GM12878 (cell line): ENCODE measurements around the gene ZNF837. TPM values are rescaled to one million over a fixed set of nuclear protein-coding genes. Genes with fewer than 3 reads are reported as not detected.
A peak's percentile ranks its signal among the peaks of the same experiment; 100 is the strongest.

Source experiments
- BCL3 ChIP-seq: IDR thresholded peaks from 2 replicates; pipeline ENCODE4 v1.6.1; 2011; ENCODE audit warnings: borderline replicate concordance, low read depth, mild to moderate bottlenecking, moderate library complexity, low read length; ENCODE audit not compliant: insufficient read depth, poor library complexity, severe bottlenecking
- CBX3 ChIP-seq: fragments of 200-600 bp; sonication (generic); IDR thresholded peaks from 2 replicates; pipeline ENCODE4 v1.6.1; 2016; ENCODE audit warnings: low read depth, borderline replicate concordance
- CBX5 ChIP-seq: sonication (generic); IDR thresholded peaks from 2 replicates; pipeline ENCODE4 v1.6.1; 2016; ENCODE audit warnings: low read depth, moderate library complexity, mild to moderate bottlenecking, inconsistent platforms
- CHD1 ChIP-seq: IDR thresholded peaks from 2 replicates; pipeline ENCODE4 v1.6.1; 2012; ENCODE audit warnings: low read depth, low read length, improper control_type of control experiment
- CREB1 ChIP-seq: IDR thresholded peaks from 2 replicates; pipeline ENCODE4 v1.6.1; 2012; ENCODE audit warnings: low read depth, mild to moderate bottlenecking, inconsistent platforms
- E2F4 ChIP-seq: IDR thresholded peaks from 2 replicates; pipeline ENCODE4 v1.6.1; 2012; ENCODE audit warnings: low read depth, low read length, improper control_type of control experiment
- ESRRA ChIP-seq: IDR thresholded peaks from 2 replicates; pipeline ENCODE4 v1.6.1; 2012; ENCODE audit warnings: mild to moderate bottlenecking, low read length, improper control_type of control experiment
- IKZF1 ChIP-seq: fragments of 450-650 bp; conservative IDR thresholded peaks from 2 replicates; pipeline ENCODE4 v1.6.1; 2017; ENCODE audit warnings: antibody characterized with exemption, mild to moderate bottlenecking
- KLF5 ChIP-seq: fragments of 450-650 bp; IDR thresholded peaks from 2 replicates; pipeline ENCODE4 v1.6.1; 2014; ENCODE audit warnings: mild to moderate bottlenecking; ENCODE audit not compliant: partially characterized antibody
- LARP7 ChIP-seq: fragments of 450-650 bp; IDR thresholded peaks from 2 replicates; pipeline ENCODE4 v1.6.1; 2017; ENCODE audit warnings: mild to moderate bottlenecking
- NFXL1 ChIP-seq: fragments of 450-650 bp; IDR thresholded peaks from 2 replicates; pipeline ENCODE4 v1.6.1; 2017; ENCODE audit warnings: antibody characterized with exemption, mild to moderate bottlenecking, borderline replicate concordance
- NFYA ChIP-seq: IDR thresholded peaks from 2 replicates; pipeline ENCODE4 v1.6.1; 2011; ENCODE audit warnings: low read depth, mild to moderate bottlenecking, low read length, improper control_type of control experiment, borderline replicate concordance
- PRDM15 ChIP-seq: fragments of 450-650 bp; formaldehyde crosslinking; IDR thresholded peaks from 2 replicates; pipeline ENCODE4 v1.4.0; 2020; ENCODE audit warnings: mild to moderate bottlenecking, moderate library complexity
- SMC3 ChIP-seq: IDR thresholded peaks from 2 replicates; pipeline ENCODE4 v1.6.1; 2011; ENCODE audit warnings: low read length, improper control_type of control experiment, borderline replicate concordance
- SP1 ChIP-seq: IDR thresholded peaks from one replicate; pipeline ENCODE4 v1.6.1; 2011; ENCODE audit warnings: low read depth, low read length
- STAT1 ChIP-seq: fragments of 450-650 bp; conservative IDR thresholded peaks from 2 replicates; pipeline ENCODE4 v1.6.1; 2014; ENCODE audit warnings: antibody characterized with exemption, mild to moderate bottlenecking
- SUZ12 ChIP-seq: fragments of 200-600 bp; sonication (generic); IDR thresholded peaks from one replicate; pipeline ENCODE4 v1.6.1; 2018; ENCODE audit warnings: antibody characterized with exemption, mild to moderate bottlenecking; ENCODE audit not compliant: unreplicated experiment
- TARDBP ChIP-seq: IDR thresholded peaks from 2 replicates; pipeline ENCODE4 v1.6.1; 2016; ENCODE audit warnings: borderline replicate concordance
- ZBED1 ChIP-seq: IDR thresholded peaks from 2 replicates; pipeline ENCODE4 v1.6.1; 2016; ENCODE audit warnings: borderline replicate concordance
- ZBTB4 ChIP-seq: fragments of 450-650 bp; formaldehyde crosslinking; IDR thresholded peaks from 2 replicates; pipeline ENCODE4 v1.4.0; 2022; ENCODE audit warnings: mild to moderate bottlenecking, moderate library complexity
- ZNF207 ChIP-seq: fragments of 450-650 bp; IDR thresholded peaks from 2 replicates; pipeline ENCODE4 v1.6.1; 2014; ENCODE audit warnings: antibody characterized with exemption, mild to moderate bottlenecking, borderline replicate concordance
- polyA plus RNA-seq, 11 experiments: library from polyadenylated mRNA; depleted of rRNA in 4 of 11; unstranded in 6 of 11; stranded (reverse) in 5 of 11; fragments of >200 nt; fragmentation: Nextera tagmentation in 4 of 11; fragmentation: Illumina TruSeq in 1 of 11; extraction: Ambion mirVana in 4 of 11; extraction: Trizol in 1 of 11; gene quantifications; 1 replicate in 1 of 11; 2 replicates in 10 of 11; pipeline versions ENCODE4 v1.2.1 to v1.2.3, GENCODE V29; 2011 to 2016; ENCODE audit warnings: inconsistent platforms in 2 of 11, missing spikeins in 2 of 11, low read depth in 1 of 11
- total RNA-seq, 4 experiments: library from RNA; depleted of rRNA in 3 of 4; stranded (reverse); fragments of >200 nt in 3 of 4; fragmentation: Illumina TruSeq in 1 of 4; extraction: Trizol in 1 of 4; gene quantifications; 2 replicates each; pipeline versions ENCODE4 v1.2.1 to v1.2.3, GENCODE V29; 2013 to 2021

The ZNF837 gene
- total and polyA plus RNA-seq, 10 of the 15 experiments (the other 5 are each of a cell fraction or from before 2014, with no cell fraction given) = 0.07 to 2.9 (median 2.0) TPM; not detected in 2

- no peak for TF ChIP-seq SUZ12
- no peak for TF ChIP-seq ZBTB4 (CRISPR knock-in tag)
- TF ChIP-seq ZBED1 = 0 out of 2 replicates have a peak, but pooled peaks have one; percentile 35
- no peak for TF ChIP-seq STAT1
- TF ChIP-seq CREB1 = peak; percentile 93
- TF ChIP-seq NFXL1 = no peak
- no peak for TF ChIP-seq TARDBP
- TF ChIP-seq E2F4 = 0 out of 2 replicates have a peak, but pooled peaks have one; percentile 48
- TF ChIP-seq IKZF1 = peak; percentile 90
- no peak for TF ChIP-seq PRDM15 (CRISPR knock-in tag)
- peak; percentile 46 for TF ChIP-seq BCL3
- peak; percentile 89 for TF ChIP-seq LARP7
- no peak for TF ChIP-seq CBX5
- peak; percentile 73 for TF ChIP-seq KLF5
- peak; percentile 41; the same call in 1 of the 2 replicates for TF ChIP-seq CHD1
- no peak for TF ChIP-seq CBX3
- no peak for TF ChIP-seq ZNF207
- TF ChIP-seq ESRRA = no peak
- no peak for TF ChIP-seq SMC3
- TF ChIP-seq NFYA = no peak
- TF ChIP-seq SP1 = peak; percentile 85
Observed at GRCh38 chr19:58386576-58387337, 5.9 kb upstream of the ZNF837 start, which contains the start of gene RPS5 (continued).
